ENCODE data around the gene UBALD1.

Gene UBALD1

DNA sequence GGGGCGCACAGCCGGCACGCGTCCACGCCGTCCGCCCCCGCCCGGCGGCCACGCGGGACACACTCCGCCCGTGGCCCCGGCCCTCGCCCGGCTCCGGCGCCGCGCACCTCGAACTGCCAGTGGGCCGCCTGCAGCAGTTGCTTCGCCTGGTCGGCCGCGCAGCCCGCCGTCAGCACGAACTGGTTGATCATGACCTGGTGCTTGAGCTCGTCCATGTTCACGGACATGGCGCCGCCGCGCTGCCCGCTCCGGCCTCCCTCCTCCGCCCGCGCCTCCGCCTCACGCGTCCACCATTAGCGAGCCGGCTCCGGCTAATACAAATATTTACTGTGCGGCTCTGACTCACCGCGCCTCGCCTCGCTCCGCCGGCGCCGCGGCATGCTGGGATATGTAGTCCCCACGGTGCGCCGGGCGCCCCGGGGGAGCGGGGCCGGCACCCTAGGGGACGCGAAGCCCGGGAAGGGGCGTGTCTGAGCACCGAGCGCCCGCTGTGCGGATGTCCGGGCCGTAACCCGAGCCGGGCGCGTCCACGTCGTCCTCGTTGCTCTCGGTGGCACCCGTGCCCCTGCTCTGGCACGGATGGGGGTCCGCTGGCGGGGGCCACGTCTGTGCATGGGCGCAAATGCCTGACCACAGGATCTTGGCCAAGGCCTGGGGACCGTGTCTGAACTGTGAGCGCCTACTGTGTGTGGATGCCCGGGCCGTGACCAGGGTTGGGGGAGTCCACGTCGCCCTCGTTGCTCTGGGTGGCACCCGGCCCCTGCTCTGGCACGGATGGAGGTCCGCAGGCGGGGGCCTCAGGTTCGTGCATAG, at the start of gene UBALD1:
UBALD1 (minus strand) TSS at position 318 of the 813 bp plus-strand sequence; CDS start at position 227, 91 bp downstream.
- peak; percentile 70 for DNase-seq

GRCh38 chr16:4663777-4664465, 49.2 kb upstream of the UBALD1 start:
- no peak for DNase-seq

DNA sequence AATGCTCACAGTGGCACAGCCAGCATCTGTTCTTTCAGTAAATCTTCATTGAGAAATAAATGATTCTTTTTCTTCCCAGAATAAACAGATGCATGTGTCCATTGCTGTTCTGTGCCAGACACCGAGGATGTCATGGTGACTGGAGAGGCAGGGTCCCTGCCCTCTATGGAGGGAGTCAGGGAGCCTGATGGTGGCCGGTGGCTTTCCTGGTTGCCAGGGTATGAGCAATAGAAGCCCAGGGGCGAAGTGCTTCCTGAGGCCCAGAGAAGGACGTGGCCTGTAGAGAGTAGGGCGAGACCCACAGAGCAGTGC, 48.7 kb upstream of the UBALD1 start:
- no peak for DNase-seq

DNA sequence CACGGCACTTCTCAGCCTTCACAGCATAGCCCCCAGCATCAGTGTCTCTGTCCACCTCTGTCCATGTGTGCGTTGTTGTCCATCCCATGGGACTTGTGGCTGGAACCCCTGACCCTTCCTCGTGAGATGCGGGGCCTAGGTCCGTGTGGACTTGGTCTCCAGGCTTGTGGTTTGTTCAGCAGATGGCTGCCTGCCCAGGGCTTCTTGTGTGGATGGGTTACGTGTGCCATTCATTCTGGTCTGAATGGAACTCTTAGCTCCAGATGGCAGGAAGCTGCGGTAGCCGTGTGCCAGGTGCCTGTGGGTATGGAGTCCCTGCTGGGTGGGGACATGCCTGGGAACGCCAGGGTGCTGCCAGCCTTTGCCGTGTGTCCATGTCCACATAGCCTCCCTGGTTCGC, 47.0 kb upstream of the UBALD1 start:
- DNase-seq, result no peak

GRCh38 chr16:4660454-4661007, 45.8 kb upstream of the UBALD1 start:
- no peak for DNase-seq

DNA sequence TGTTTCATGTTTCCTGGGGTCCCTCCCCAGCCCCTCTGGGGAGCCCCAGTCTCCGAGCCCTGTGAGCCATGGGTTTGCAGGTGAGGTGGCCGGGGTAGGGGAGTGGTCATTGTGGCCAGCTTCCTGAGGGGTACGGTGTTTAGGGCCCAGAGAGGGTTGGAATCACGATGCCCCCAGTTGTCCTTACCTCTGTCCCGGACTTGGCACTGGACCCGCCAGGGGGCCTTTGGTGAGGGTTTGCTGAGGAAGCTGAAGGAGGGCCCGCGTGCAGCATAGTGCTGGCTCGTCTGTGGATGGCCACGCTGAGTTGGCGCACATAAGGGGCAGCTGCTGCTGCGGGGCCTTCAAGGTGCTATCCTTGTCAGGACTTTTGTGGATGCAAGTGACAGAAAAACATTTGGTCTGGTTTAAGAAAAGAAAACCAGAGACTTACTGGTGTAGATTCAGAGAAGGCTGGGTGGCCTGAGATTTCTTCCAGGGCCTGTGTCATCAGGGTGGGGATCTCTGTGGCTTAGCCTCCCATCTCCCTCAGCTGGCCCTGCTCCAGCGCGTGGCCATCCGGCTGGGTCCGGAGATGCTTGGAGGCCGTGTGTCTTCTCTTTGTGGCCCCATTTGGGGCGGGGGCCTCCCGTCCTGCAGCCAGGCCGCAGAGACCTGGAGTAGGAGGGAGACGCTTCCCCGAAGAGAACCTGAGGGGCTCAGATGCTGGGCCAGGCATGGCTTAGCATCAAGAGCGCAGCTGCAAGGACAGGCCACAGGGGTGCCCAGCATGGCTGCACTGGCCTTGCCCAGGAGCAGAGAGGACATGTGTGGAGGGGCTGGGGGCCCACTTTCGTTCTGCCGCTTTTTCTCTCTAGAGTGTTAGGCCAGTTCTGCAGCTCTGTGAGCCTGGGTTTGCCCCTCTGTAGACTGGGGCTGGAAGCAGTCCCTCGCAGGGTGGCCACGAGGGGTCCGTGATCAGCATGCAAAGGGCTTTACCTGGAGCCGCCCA, 45.0 kb upstream of the UBALD1 start:
- no peak for DNase-seq

DNA sequence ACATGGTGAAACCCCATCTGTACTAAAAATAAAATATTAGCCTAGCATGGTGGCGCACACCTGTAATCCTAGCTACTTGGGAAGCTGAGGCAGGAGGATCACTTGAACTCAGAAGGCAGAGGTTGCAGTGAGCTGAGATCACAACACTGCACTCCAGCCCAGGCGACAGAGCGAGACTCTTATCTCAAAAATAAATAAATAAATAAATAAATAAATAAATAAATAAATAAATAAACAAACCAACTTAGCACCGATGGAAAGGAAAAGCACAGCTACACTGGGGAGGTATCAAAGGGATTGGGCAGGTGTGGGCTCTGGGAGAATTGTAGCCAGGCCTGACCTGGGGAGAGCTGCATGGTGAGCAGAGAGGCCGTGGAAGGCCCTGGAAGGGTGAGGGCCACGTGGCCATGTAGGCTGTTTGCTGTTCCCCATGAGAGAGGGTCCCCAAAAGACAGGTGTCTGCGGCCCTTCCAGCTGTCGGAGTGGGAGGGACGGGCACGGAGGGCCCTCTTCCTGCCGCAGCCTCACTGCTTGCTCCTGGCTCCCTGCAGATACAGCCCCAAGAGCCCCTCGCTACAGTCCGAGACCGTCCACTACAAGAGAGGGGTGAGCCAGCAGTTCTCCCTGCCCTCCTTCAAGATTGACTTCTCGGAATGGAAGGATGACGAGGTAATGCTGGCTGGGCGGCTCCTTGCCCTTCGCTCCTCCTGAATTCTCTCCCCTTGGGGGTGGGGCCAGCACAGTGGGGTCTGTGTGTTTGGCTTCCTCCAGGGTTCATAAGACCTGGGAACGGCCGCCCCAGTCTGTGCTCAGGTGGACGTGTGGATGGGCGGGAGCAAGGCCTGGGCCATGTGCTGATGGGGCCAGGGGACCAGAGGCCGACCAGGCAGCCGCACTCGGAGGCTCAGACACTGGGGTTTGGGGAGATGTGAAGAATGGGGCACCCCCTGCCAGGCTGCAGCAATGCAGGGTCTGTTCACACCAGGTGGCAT, 42.3 kb upstream of the UBALD1 start:
- no peak for DNase-seq

DNA sequence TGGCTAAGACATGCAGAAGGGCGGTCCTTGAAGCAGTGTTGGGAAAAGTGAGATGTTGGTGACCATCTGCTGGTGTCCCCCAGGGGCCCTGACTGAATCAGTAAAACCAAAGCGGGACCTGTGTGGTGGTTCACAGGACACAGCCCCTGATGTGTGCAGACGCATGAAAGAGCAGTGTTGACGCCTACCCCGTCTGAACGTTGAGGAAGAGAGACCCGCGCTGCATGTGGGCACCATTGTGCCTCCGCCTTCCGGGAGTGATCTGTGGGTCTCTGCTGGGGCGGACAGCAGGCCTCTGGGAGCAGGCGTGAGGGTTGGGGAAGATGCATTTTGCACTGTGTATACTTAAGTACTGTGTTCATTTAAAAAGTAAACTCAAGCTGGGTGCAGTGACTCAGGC, 41.5 kb upstream of the UBALD1 start:
- no peak for DNase-seq

DNA sequence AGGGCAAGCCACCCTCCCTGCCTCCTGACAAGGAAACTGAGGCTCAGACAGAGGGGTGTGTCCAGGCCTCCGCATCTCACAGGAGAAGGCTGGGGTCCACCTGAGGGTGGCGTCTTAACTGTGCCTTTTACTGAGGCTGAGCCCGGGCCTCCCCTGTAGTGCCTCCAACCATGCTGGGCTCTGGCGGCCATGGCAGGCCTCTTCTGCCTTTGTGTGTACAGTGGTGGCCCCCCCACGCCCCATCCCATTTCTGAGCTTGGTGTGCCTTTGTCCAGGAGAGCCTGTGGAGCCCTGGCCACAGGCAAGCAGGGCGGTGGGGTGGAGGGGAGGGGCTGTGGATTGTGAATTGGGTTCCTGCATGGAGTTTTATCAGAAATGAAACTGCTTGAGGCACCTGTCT, 41.1 kb upstream of the UBALD1 start:
- DNase-seq, result no peak

DNA sequence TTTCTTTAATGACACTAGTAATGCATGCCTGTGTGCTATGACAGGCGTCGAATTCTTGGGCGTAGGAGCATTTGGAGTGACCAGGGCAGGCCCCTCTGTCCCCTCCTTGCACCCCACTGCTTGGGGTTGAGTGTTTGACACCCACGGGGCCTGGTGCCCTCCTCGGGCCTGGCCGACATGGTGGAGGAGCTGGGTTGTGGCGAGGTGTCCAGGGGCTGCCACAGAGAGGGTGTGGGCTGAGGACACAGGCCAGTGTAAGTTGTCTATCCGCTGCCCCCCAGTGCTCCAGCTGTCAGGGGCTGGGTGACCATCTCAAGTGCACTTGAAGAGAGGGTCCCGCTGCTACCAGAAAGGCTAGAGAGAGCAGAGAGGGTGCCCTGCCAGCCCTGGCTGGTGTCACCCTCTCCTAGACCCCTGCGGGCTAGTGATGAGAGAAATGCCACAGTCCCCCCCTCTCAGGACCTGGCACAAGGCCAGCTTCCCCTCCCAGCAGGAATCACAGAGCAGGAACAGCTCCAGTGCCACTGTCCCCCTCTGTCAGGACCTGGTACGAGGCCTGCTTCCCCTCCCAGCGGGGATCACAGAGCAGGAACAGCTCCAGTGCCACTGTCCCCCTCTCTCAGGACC, 40.4 kb upstream of the UBALD1 start:
- no peak for DNase-seq

GRCh38 chr16:4654011-4654963, 39.6 kb upstream of the UBALD1 start:
- DNase-seq, result no peak

GRCh38 chr16:4652561-4652960, 37.9 kb upstream of the UBALD1 start:
- no peak for DNase-seq

GRCh38 chr16:4651827-4652226, 37.1 kb upstream of the UBALD1 start:
- no peak for DNase-seq

GRCh38 chr16:4650443-4651074, 35.9 kb upstream of the UBALD1 start:
- DNase-seq, result peak; percentile 9

DNA sequence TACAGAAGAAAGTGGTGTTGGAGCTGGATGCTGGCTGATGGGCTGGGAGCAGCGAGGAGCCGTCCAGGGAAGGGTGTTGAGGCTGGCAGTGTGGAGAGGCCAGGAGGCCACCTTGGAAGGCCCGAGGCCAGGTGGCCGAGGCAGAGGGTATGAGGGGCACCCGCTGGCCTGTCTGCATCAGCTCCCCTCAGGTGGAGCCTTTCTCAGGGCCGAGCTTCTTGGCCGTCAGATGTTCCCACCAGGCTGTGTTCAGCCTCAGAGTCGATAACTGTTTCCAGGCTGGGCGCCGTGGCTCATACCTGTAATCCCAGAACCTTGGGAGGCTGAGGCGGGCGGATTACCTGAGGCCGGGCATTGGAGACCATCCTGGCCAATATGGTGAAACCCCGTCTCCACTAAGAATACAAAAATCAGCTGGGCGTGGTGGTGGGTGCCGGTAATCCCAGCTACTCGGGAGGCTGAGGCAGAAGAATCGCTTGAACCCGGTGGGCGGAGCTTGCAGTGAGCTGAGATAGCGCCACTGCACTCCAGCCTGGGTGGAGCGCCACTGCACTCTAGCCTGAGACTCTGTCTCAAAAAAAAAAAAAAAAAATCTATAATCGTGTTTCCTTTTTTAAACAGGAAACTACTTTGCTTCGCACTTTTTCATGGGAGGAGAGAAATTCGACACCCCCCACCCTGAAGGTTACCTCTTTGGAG, 35.2 kb upstream of the UBALD1 start:
- no peak for DNase-seq

GRCh38 chr16:4648917-4649316, 34.2 kb upstream of the UBALD1 start:
- no peak for DNase-seq

DNA sequence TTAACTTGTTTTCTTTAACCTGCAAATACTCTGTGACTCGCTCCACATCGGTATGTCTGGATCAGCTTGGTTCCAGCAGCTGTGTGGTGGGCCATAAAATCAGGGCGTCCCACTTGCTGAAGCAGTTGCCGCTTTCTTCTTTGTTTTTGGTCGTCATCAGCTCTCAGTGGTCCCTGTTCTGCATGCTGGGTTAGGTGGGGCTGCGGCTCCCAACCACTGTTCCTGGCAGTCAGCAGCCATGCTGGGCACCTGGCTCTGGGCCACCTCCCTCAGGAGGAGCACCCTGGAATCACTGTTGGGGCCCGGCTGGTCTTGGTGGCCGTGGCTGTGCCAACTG, 32.9 kb upstream of the UBALD1 start:
- no peak for DNase-seq

DNA sequence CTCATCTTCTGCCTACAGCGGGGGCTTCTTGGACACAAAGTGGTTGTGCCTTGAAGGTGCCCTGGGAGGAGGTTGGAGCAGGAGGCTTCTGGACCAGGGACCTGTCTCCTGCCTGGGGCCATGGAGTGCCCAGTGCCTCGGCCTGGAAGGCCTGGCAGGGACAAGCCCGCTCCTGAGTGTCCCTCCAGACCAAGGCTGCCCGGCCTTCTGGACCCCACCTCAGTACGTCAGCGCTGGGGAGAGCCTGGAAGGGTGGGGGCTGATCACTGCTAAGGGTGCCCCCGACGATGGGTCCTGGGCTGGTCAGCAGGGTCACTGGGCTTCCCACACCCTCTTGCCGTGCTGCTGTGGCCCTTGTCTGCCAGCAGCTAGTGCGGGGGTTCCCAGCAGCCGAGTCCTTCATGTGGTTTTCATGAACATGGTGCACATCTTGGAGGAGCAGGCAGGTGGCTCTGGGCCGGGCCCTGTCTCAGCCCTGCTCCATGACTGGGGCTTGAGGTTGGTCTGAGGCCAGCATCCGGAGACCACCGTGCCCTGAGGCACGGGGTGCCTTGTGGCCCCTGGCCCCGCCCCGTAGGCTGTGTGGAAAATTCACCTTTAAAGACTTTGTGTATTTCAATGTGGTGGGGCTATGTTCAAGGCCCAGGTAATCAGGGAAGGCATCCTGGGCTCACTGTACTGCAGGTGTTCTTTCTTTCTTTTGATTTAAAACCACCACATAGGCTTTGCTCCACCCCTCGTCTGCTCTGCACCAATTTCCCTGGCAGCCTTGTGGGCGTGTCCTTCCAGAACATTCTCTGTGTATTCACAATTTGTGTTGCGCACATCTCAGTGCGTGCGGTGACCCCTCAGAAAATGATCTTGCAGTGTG, 32.3 kb upstream of the UBALD1 start:
- DNase-seq, result no peak
